Fibroblast of skin of back (primary cell): ENCODE data around the gene PRPH2. TPM values are rescaled to one million over a fixed set of nuclear protein-coding genes. Genes with fewer than 3 reads are reported as not detected.

ENCODE experiments used
- DNase-seq: peaks from one replicate; pipeline ENCODE4 v3.0.0-alpha.2; 2013
- polyA plus RNA-seq, 2 experiments: library from polyadenylated mRNA; unstranded; fragments of 120-200 nt; gene quantifications; one replicate each; pipeline ENCODE4 v1.2.1, GENCODE V29; 2013; ENCODE audit not compliant: insufficient read length in 2 of 2

PRPH2 gene, protein sequence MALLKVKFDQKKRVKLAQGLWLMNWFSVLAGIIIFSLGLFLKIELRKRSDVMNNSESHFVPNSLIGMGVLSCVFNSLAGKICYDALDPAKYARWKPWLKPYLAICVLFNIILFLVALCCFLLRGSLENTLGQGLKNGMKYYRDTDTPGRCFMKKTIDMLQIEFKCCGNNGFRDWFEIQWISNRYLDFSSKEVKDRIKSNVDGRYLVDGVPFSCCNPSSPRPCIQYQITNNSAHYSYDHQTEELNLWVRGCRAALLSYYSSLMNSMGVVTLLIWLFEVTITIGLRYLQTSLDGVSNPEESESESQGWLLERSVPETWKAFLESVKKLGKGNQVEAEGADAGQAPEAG
- 0.59 TPM for polyA plus RNA-seq (2013, experiment 1 of 2; ENCODE audit: insufficient read length)
- 0.30 TPM for polyA plus RNA-seq (2013, experiment 2 of 2; ENCODE audit: insufficient read length)

GRCh38 chr6:42722497-42722896 is at the start of gene PRPH2:
PRPH2 (minus strand) TSS chr6:42722597; CDS start chr6:42722334, 263 bp downstream.
- DNase-seq, result no peak

DNA sequence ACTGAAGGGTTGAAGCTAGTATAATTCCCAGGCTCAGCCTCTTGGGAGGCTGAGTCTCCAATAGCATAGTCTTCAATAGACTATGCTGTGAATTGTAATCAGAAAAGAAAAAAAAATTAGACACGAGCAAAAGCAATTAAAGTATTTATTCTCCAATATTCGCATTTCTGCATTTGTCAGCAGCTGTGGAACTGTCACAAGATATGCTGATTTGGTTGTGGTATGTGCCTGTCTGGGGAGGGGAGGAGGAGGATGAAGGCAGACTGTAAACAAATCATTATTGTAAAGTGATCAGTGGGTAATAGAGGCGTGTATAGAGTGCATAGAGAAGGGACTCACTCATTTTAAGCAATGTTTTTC is 49.3 kb upstream of the PRPH2 start:
- no peak for DNase-seq

- DNase-seq, result no peak
Measured at GRCh38 chr6:42769836-42770235, 47.4 kb upstream of the PRPH2 start.

- DNase-seq, result no peak
Measured at GRCh38 chr6:42769051-42769450, 46.7 kb upstream of the PRPH2 start.

GRCh38 chr6:42766163-42766670 is 43.8 kb upstream of the PRPH2 start:
- DNase-seq, result peak; percentile 53

- no peak for DNase-seq
Measured at GRCh38 chr6:42764911-42765648, 42.7 kb upstream of the PRPH2 start.

GRCh38 chr6:42762950-42763349 is 40.6 kb upstream of the PRPH2 start:
- DNase-seq, result no peak

DNA sequence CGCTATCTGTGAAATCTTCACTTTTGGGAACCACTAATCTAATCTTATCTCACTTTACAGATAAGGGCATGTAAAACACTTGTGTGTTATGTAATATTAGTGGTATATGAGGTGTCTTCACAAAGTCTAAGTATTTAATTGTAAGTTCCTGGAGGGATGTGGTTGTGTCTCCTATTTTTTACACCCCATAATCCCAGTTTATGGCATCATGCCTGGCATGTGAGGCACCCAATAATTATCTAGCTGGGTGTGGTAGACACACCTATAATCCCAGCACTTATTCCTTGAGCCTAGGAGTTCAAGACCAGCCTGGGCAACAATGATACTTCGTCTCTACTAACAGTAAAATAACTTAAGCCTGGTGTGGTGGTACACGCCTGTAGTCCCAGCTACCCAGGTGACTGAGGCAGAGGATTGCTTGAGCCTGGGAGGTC is 40.0 kb upstream of the PRPH2 start:
- no peak for DNase-seq

- no peak for DNase-seq
Measured at GRCh38 chr6:42761287-42762067, 39.1 kb upstream of the PRPH2 start.

DNA sequence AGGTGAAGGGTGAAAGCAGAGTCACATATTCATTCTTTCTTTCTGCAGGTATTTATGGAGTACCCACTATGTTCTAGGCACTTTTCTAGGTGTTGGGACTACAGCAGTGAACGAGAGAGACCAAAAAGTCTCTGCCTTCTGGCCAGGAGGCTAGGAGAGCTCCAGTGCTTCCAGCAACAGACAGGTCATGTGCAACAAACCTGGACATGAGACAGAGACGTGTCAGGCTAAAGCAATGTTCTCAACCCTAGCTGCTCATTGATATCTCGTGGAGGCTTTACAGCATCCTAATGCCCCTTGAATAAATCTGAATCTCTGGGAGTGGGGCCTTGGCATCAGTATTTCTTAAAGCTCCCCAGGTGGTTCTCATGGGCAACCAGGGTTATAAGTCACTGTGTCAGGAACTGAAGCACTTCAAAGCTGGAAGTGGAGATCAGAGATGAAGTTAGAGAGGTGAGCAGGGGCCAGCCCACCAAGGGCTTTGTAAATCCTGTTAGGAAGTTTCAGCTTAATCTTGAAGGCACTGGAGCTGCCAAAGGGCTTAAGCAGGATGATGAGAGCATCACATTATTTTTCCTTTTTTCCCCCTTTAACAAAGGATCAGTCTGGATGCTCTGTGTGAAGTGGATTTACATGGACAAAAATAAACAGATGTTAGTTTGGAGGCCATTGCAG is 36.5 kb upstream of the PRPH2 start:
- no peak for DNase-seq

GRCh38 chr6:42756722-42757121 is 34.3 kb upstream of the PRPH2 start:
- no peak for DNase-seq

DNA sequence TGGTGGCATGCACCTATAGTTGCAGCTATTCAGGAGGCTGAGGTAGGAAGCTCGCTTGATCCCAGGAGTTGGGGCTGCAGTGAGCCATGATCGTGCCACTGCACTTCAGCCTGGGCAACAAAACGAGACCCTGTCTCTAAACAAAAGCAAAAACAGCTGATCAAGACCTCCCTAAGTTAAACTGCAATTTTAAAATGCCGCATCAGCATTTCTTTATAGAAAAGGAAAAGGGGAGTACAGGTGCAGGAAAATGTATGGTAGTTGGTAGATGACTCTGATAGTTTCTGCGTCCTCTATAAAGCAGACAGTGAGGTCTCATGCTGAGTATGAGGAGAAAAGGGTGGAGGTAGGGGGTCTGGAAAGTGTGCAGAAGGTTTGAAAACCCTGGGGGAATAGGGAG is 32.4 kb upstream of the PRPH2 start:
- DNase-seq, result no peak

GRCh38 chr6:42751055-42751454 is 28.7 kb upstream of the PRPH2 start:
- no peak for DNase-seq

- no peak for DNase-seq
Measured at GRCh38 chr6:42748203-42748898, 26.0 kb upstream of the PRPH2 start.

GRCh38 chr6:42746463-42747391 is 24.3 kb upstream of the PRPH2 start:
- DNase-seq, result peak; percentile 96

DNA sequence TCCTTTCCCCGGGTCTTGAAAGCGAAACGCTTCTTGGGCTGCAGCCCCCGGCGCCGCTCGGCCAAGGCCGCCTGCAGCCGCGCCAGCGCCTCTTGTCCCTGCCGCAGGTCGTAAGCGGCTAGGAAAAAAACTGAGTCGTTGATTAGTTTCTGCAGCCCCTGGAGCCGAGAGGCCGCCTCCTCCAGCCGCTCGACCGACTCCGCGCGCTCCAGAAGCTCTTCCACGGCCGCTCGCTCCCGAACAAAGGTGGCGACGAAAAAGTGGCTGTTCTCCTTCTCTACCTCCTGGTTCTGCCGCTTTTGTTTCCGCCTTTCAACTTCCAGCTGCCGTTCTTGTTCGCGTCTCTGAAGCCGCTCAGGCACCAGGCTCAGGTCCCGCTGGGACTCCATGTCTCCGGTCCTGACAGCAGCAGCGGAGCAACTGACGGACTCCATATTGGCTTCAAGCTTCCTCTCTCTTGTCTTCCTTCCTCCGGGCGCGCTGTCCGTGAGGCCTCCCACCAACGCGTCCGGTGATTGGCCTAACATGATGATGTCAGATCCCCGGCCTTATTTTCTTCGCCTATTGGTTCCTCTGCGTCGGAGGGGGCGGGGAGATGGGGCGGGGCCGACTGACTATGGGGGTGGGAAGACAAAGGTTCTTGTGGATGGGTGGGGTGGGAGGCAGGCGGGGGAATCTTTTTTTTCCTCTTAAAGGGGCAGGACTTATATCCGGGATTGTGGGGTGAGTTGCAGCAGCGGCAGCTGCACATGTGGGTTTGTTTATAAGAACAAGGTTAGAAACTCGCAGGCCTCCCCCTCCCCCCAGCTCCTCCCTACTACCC is 23.5 kb upstream of the PRPH2 start, which contains the start of gene TBCC:
Gene TBCC, minus strand, starts transcription at position 464 of the 823 bp plus-strand sequence. Its CDS starts 30 bp downstream, at position 434.
- DNase-seq, result peak; percentile 99

GRCh38 chr6:42745083-42745639 is 22.8 kb upstream of the PRPH2 start:
- no peak for DNase-seq

DNA sequence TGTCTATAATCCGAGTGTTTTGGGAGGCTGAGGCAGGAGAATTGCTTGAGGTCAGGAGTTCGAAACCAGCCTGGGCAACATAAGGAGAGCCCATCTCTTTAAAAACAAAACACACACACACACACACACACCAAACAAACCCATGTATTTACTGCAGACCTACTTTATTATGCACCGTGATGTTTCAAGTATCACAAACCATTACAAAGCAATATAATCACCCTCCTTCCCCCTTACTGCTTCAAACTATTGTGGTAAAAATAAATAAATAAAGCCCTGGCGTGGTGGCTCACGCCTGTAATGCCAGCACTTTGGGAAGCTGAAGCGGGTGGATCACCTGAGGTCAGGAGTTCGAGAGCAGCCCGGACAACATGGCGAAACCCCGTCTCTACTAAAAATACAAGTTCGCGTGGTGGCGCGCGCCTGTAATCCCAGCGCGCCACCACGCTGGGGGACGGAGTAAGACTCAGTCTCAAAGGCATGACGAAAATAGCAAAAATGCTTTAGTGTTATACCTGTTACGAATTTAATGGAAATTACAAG is 22.0 kb upstream of the PRPH2 start:
- DNase-seq, result no peak
